Measurements from ENCODE around the gene EXOC2. TPM values are rescaled to one million over a fixed set of nuclear protein-coding genes. Genes with fewer than 3 reads are reported as not detected.

Gene EXOC2
- total RNA-seq, 4 donors from 2014 or later = 20.9 to 28.5 (median 24.6) TPM

GRCh38 chr6:527989-528673, 164.8 kb downstream of the EXOC2 start:
- Histone ChIP-seq H3K4me3 (no peak overlapping the region), H3K27ac (replicated peaks in 1 of 4) (no peak overlapping the region), H3K27me3 (no peaks in the 10 kb centered on the region), H3K4me1 (no peaks in the 10 kb centered on the region), H3K36me3 (peaks cover 8 to 43% (median 29%) of the 10 kb centered on the region in 4 donors), H3K9me3 (no peaks in the 10 kb centered on the region)
- TF ChIP-seq POLR2A (IDR thresholded peaks at IDR 0.05; ENCODE audit: low read depth) (no peak), POLR2AphosphoS5 (IDR thresholded peaks at IDR 0.05) (no peak), EP300 (IDR thresholded peaks at IDR 0.05) (no peak), CTCF (IDR thresholded peaks at IDR 0.05) (no peak)
- intact Hi-C loops (cut with DNase I) = no loop called here
- WGBS = 91% methylated on average over 8 of the region's 8 CpGs
- DNase-seq (ENCODE audit: extremely low spot score) = no peak

- WGBS = 80% methylated on average over 5 of the region's 6 CpGs
- H3K4me3 ChIP-seq = no peak overlapping the region
Measured at GRCh38 chr6:524803-525202, 168.1 kb downstream of the EXOC2 start.

GRCh38 chr6:520820-521219, 172.1 kb downstream of the EXOC2 start:
- Histone ChIP-seq H3K4me3 (no peak overlapping the region), H3K27me3 (no peaks in the 10 kb centered on the region), H3K27ac (replicated peaks in 1 of 4) (no peak overlapping the region), H3K9me3 (peaks cover 0 to 6% (median 0%) of the 10 kb centered on the region in 4 donors), H3K4me1 (no peaks in the 10 kb centered on the region), H3K36me3 (peaks cover 8 to 31% (median 23%) of the 10 kb centered on the region in 4 donors)
- TF ChIP-seq POLR2A (IDR thresholded peaks at IDR 0.05; ENCODE audit: low read depth) (no peak), CTCF (IDR thresholded peaks at IDR 0.05) (no peak), POLR2AphosphoS5 (IDR thresholded peaks at IDR 0.05) (no peak), EP300 (IDR thresholded peaks at IDR 0.05) (no peak)
- no peak for DNase-seq (ENCODE audit: extremely low spot score)
- 92% methylated on average over 31 of the region's 31 CpGs for WGBS
- intact Hi-C loops (cut with DNase I) = no loop called here

More at GRCh38 chr6:524803-525202, 168.1 kb downstream of the EXOC2 start:
- Histone ChIP-seq H3K27ac (replicated peaks in 1 of 4) (no peak overlapping the region), H3K36me3 (peaks cover 17 to 38% (median 29%) of the 10 kb centered on the region in 4 donors), H3K4me1 (no peaks in the 10 kb centered on the region), H3K27me3 (no peaks in the 10 kb centered on the region), H3K9me3 (no peaks in the 10 kb centered on the region)
- TF ChIP-seq POLR2A (IDR thresholded peaks at IDR 0.05; ENCODE audit: low read depth) (no peak), EP300 (IDR thresholded peaks at IDR 0.05) (no peak), POLR2AphosphoS5 (IDR thresholded peaks at IDR 0.05) (no peak), CTCF (IDR thresholded peaks at IDR 0.05) (no peak)
- DNase-seq (ENCODE audit: extremely low spot score) = no peak
- intact Hi-C loops (cut with DNase I) = no loop called here

GRCh38 chr6:518218-518617, 174.7 kb downstream of the EXOC2 start:
- intact Hi-C loops (cut with DNase I) = no loop called here
- Histone ChIP-seq H3K36me3 (peaks cover 9 to 33% (median 13%) of the 10 kb centered on the region in 4 donors), H3K4me1 (no peaks in the 10 kb centered on the region), H3K27ac (replicated peaks in 1 of 4) (no peak overlapping the region), H3K9me3 (peaks cover 0 to 6% (median 0%) of the 10 kb centered on the region in 4 donors), H3K4me3 (no peak overlapping the region), H3K27me3 (no peaks in the 10 kb centered on the region)
- 85% methylated on average over 4 of the region's 4 CpGs for WGBS
- TF ChIP-seq POLR2AphosphoS5 (IDR thresholded peaks at IDR 0.05) = no peak
- TF ChIP-seq POLR2A (IDR thresholded peaks at IDR 0.05; ENCODE audit: low read depth) = no peak
- TF ChIP-seq CTCF (IDR thresholded peaks at IDR 0.05) = no peak
- no peak for DNase-seq (ENCODE audit: extremely low spot score)

Measured in esophagus muscularis mucosa (tissue), 4 donors.